SIG-M5 treated with dmso at 0.1 percent for 504 hours (cell line): ENCODE data around the gene KIFBP.
"Not testable (repeated sequence)": the region's sequence is repeated elsewhere in the genome, so short reads cannot be mapped to it uniquely, and the experiment has no call there.

Source experiments
- DNase-seq: peaks from one replicate; lab custom pipeline; 2025; ENCODE audit not compliant: unreplicated experiment; lab: John Stamatoyannopoulos, UW

Gene KIFBP

GRCh38 chr10:69004821-69005220, 16.2 kb downstream of the KIFBP start:
- DNase-seq, result peak; percentile 64

- DNase-seq, result no peak
These were observed 17.3 kb downstream of the KIFBP start for GRCh38 chr10:69005704-69006485.

- DNase-seq, result no peak
These were observed 18.7 kb downstream of the KIFBP start for GRCh38 chr10:69007260-69007659.

- DNase-seq, result no peak
These were observed 20.8 kb downstream of the KIFBP start for GRCh38 chr10:69009360-69009759.

GRCh38 chr10:69010151-69010640, 21.6 kb downstream of the KIFBP start:
- no peak for DNase-seq

GRCh38 chr10:69012778-69013177, 24.2 kb downstream of the KIFBP start:
- DNase-seq, result not testable (repeated sequence)

GRCh38 chr10:69014171-69014570, 25.6 kb downstream of the KIFBP start:
- DNase-seq, result no peak

- DNase-seq, result no peak
These were observed 30.0 kb downstream of the KIFBP start for GRCh38 chr10:69018613-69019012.

GRCh38 chr10:69022611-69023010, 34.0 kb downstream of the KIFBP start:
- DNase-seq, result no peak

- no peak for DNase-seq
These were observed 36.8 kb downstream of the KIFBP start for GRCh38 chr10:69025370-69025896.

- DNase-seq, result no peak
These were observed 44.7 kb downstream of the KIFBP start for GRCh38 chr10:69033256-69033655.

GRCh38 chr10:69037489-69037888, 48.9 kb downstream of the KIFBP start:
- DNase-seq, result no peak

- not testable (repeated sequence) for DNase-seq
These were observed 52.3 kb downstream of the KIFBP start for GRCh38 chr10:69040904-69041303.

GRCh38 chr10:69042417-69042816, 53.8 kb downstream of the KIFBP start:
- DNase-seq, result no peak

GRCh38 chr10:69042838-69043237, 54.2 kb downstream of the KIFBP start:
- DNase-seq, result no peak

GRCh38 chr10:69043931-69044531, 55.4 kb downstream of the KIFBP start:
- no peak for DNase-seq

- peak; percentile 77 for DNase-seq
These were observed 55.9 kb downstream of the KIFBP start for GRCh38 chr10:69044546-69044945.

GRCh38 chr10:69045441-69046300, 57.1 kb downstream of the KIFBP start:
- DNase-seq, result peak; percentile 92

GRCh38 chr10:69047111-69047832, 58.7 kb downstream of the KIFBP start:
- DNase-seq, result no peak

GRCh38 chr10:69048103-69048502, 59.5 kb downstream of the KIFBP start:
- peak; percentile 96 for DNase-seq

- DNase-seq, result peak; percentile 52
These were observed 61.0 kb downstream of the KIFBP start for GRCh38 chr10:69049566-69049961.
